ENCODE results near the gene SPCS2.
"Not testable (repeated sequence)": the region's sequence is repeated elsewhere in the genome, so short reads cannot be mapped to it uniquely, and the experiment has no call there.

SPCS2 gene

DNA sequence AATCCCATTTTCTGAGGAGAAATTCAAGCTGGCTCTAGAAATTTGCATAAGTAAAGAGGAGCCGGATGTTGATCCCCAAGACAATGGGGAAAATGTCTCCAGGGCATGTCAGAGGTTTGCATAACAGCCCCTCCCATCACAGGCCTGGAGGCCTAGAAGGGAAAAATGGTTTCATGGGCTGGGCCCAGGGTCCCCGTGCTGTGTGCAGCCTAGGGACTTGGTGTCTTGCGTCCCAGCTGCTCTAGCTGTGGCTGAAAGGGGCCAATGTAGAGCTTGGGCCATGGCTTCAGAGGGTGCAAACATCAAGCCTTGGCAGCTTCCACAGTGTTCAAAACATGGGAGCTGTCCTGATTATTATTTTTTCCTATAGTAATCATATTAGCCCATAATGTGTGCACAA lies 70.1 kb downstream of the SPCS2 start:
- not testable (repeated sequence) for H3K36me3 Mint-ChIP-seq (ENCODE audit: insufficient read depth); H3K4me1 Mint-ChIP-seq; H3K27ac Mint-ChIP-seq (ENCODE audit: low read depth); DNase-seq (ENCODE audit: low spot score in 2 of 2); ATAC-seq (replicated peaks; ENCODE audit: extremely low read depth, poor library complexity, severe bottlenecking); H3K9me3 Mint-ChIP-seq; H3K27me3 Mint-ChIP-seq; H3K4me3 Mint-ChIP-seq

DNA sequence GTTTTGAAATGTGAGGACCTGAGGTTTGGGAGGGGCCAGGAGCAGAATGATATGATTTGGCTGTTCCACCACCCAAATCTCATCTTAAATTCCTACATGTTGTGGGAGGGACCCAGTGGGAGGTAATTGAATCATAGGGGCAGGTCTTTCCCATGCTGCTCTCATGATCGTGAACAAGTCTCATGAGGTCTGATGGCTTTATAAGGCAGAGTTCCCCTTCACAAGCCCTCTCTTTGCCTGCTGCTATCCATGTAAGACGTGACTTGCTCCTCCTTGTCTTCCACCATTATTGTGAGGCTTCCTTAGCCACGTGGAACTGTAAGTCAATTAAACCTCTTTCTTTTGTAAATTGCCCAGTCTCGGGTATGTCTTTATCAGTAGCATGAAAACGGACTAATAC lies 71.3 kb downstream of the SPCS2 start:
- H3K27ac Mint-ChIP-seq (ENCODE audit: low read depth); ATAC-seq (replicated peaks; ENCODE audit: extremely low read depth, poor library complexity, severe bottlenecking); H3K4me1 Mint-ChIP-seq; H3K9me3 Mint-ChIP-seq; H3K36me3 Mint-ChIP-seq (ENCODE audit: insufficient read depth); H3K4me3 Mint-ChIP-seq; H3K27me3 Mint-ChIP-seq; DNase-seq (ENCODE audit: low spot score in 2 of 2): not testable (repeated sequence)

GRCh38 chr11:75022296-75022695 lies 73.2 kb downstream of the SPCS2 start:
- no peak overlapping the region for H3K27ac Mint-ChIP-seq (ENCODE audit: low read depth)
- DNase-seq (ENCODE audit: low spot score in 2 of 2) (no peak), ATAC-seq (replicated peaks; ENCODE audit: extremely low read depth, poor library complexity, severe bottlenecking) (no peak)
- H3K4me1 Mint-ChIP-seq = no peaks in the 10 kb centered on the region
- no peak overlapping the region for H3K4me3 Mint-ChIP-seq
- no peaks in the 10 kb centered on the region for H3K9me3 Mint-ChIP-seq
- no peaks in the 10 kb centered on the region for H3K27me3 Mint-ChIP-seq
- no peaks in the 10 kb centered on the region for H3K36me3 Mint-ChIP-seq (ENCODE audit: insufficient read depth)

- peak; percentile 58 to 64 for DNase-seq (ENCODE audit: low spot score in 2 of 2)
- no peaks in the 10 kb centered on the region for H3K36me3 Mint-ChIP-seq (ENCODE audit: insufficient read depth)
- no peaks in the 10 kb centered on the region for H3K9me3 Mint-ChIP-seq
- no peak overlapping the region for H3K27ac Mint-ChIP-seq (ENCODE audit: low read depth)
- H3K27me3 Mint-ChIP-seq = no peaks in the 10 kb centered on the region
- H3K4me1 Mint-ChIP-seq = no peaks in the 10 kb centered on the region
- H3K4me3 Mint-ChIP-seq = no peak overlapping the region
- ATAC-seq (replicated peaks; ENCODE audit: extremely low read depth, poor library complexity, severe bottlenecking) = peak; percentile 46
Measured at GRCh38 chr11:75022759-75023396, 73.8 kb downstream of the SPCS2 start.

- no peaks in the 10 kb centered on the region for H3K4me1 Mint-ChIP-seq
- H3K9me3 Mint-ChIP-seq = no peaks in the 10 kb centered on the region
- no peak overlapping the region for H3K27ac Mint-ChIP-seq (ENCODE audit: low read depth)
- no peak for ATAC-seq (replicated peaks; ENCODE audit: extremely low read depth, poor library complexity, severe bottlenecking)
- no peak for DNase-seq (ENCODE audit: low spot score in 2 of 2)
- H3K36me3 Mint-ChIP-seq (ENCODE audit: insufficient read depth) = no peaks in the 10 kb centered on the region
- H3K4me3 Mint-ChIP-seq = no peak overlapping the region
- H3K27me3 Mint-ChIP-seq = no peaks in the 10 kb centered on the region
Measured at GRCh38 chr11:75023446-75024067, 74.5 kb downstream of the SPCS2 start.

DNA sequence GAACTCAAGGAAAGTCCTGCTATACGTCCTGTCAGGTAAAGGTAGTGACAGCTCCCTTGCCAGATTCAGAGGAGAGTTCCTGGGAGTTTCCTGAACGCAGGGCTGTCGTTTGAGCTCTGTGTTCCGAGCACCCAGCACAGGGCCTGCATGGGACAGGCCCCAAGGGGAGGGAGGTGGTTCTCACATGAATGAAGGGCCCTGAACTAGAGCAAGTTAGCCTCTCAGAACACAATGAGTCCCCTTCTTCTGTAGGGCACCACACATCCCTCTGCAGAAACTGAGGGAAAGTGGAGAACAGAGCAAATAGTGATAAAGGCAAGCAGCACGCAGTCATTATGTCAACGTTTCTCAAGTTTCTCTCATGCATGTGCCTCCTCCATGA lies 75.0 kb downstream of the SPCS2 start:
- H3K9me3 Mint-ChIP-seq = no peaks in the 10 kb centered on the region
- no peak for DNase-seq (ENCODE audit: low spot score in 2 of 2)
- no peak overlapping the region for H3K4me3 Mint-ChIP-seq
- no peaks in the 10 kb centered on the region for H3K27me3 Mint-ChIP-seq
- H3K36me3 Mint-ChIP-seq (ENCODE audit: insufficient read depth) = no peaks in the 10 kb centered on the region
- no peaks in the 10 kb centered on the region for H3K4me1 Mint-ChIP-seq
- no peak for ATAC-seq (replicated peaks; ENCODE audit: extremely low read depth, poor library complexity, severe bottlenecking)
- H3K27ac Mint-ChIP-seq (ENCODE audit: low read depth) = no peak overlapping the region

GRCh38 chr11:75024764-75025211 lies 75.7 kb downstream of the SPCS2 start:
- DNase-seq (ENCODE audit: low spot score in 2 of 2) = no peak
- no peaks in the 10 kb centered on the region for H3K4me1 Mint-ChIP-seq
- H3K4me3 Mint-ChIP-seq = no peak overlapping the region
- no peak overlapping the region for H3K27ac Mint-ChIP-seq (ENCODE audit: low read depth)
- no peaks in the 10 kb centered on the region for H3K27me3 Mint-ChIP-seq
- ATAC-seq (replicated peaks; ENCODE audit: extremely low read depth, poor library complexity, severe bottlenecking) = no peak
- H3K36me3 Mint-ChIP-seq (ENCODE audit: insufficient read depth) = no peaks in the 10 kb centered on the region
- no peaks in the 10 kb centered on the region for H3K9me3 Mint-ChIP-seq

- no peaks in the 10 kb centered on the region for H3K27me3 Mint-ChIP-seq
- H3K36me3 Mint-ChIP-seq (ENCODE audit: insufficient read depth) = no peaks in the 10 kb centered on the region
- ATAC-seq (replicated peaks; ENCODE audit: extremely low read depth, poor library complexity, severe bottlenecking) (no peak), DNase-seq (ENCODE audit: low spot score in 2 of 2) (no peak)
- H3K27ac Mint-ChIP-seq (ENCODE audit: low read depth) = no peak overlapping the region
- no peak overlapping the region for H3K4me3 Mint-ChIP-seq
- no peaks in the 10 kb centered on the region for H3K9me3 Mint-ChIP-seq
- no peaks in the 10 kb centered on the region for H3K4me1 Mint-ChIP-seq
Measured at GRCh38 chr11:75025561-75025960, 76.5 kb downstream of the SPCS2 start.

GRCh38 chr11:75028321-75028720 lies 79.3 kb downstream of the SPCS2 start:
- ATAC-seq (replicated peaks; ENCODE audit: extremely low read depth, poor library complexity, severe bottlenecking) (no peak), DNase-seq (ENCODE audit: low spot score in 2 of 2) (no peak)
- H3K9me3 Mint-ChIP-seq = no peaks in the 10 kb centered on the region
- no peak overlapping the region for H3K27ac Mint-ChIP-seq (ENCODE audit: low read depth)
- no peaks in the 10 kb centered on the region for H3K36me3 Mint-ChIP-seq (ENCODE audit: insufficient read depth)
- no peaks in the 10 kb centered on the region for H3K4me1 Mint-ChIP-seq
- H3K4me3 Mint-ChIP-seq = no peak overlapping the region
- no peaks in the 10 kb centered on the region for H3K27me3 Mint-ChIP-seq
